ENCODE data around the gene NUP58. TPM values are rescaled to one million over a fixed set of nuclear protein-coding genes. Genes with fewer than 3 reads are reported as not detected.
A peak's percentile ranks its signal among the peaks of the same experiment; 100 is the strongest.

The NUP58 gene
- 55.5 and 72.1 TPM in 2 replicates for total RNA-seq (2014; rRNA removed; shearing (Covaris generic))

DNA sequence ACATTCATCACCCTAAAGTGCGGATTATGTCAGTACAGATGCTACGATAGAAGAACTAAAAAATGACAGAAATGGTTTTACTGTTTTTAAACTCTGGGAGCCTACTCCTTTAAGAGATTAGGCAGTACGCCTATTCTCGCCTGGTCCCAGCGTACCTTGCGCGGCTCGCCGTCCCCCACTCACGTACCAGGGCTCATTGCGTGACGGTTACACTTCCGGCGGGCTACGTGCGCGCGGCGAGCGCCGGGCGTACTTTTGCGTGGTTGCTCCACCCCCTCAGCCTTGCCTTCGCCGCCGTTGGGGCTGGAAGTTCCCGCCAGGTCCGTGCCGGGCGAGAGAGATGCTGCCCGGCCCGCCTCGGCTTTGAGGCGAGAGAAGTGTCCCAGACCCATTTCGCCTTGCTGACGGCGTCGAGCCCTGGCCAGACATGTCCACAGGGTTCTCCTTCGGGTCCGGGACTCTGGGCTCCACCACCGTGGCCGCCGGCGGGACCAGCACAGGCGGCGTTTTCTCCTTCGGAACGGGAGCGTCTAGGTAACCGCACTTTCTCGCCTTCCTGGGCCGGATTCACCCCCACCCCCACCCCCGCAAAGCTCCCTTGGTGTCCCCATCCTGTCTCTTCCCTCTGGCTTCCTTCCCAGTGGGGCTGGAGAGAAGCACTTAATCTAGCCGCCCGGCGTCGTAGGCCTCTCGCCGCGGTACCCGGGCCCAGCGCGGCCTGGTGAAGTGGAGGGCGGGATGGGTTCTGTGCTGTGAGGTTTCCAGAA is at the start of gene NUP58:
NUP58 (plus strand) TSS at position 279 of the 767 bp plus-strand sequence; CDS start at position 428, 149 bp downstream.
- DNase-seq (ENCODE audit: low read depth): peak; percentile 91

- no peak for DNase-seq (ENCODE audit: low read depth)
Measured at GRCh38 chr13:25252225-25252624, 49.2 kb upstream of the NUP58 start.

GRCh38 chr13:25252752-25253151 is 48.7 kb upstream of the NUP58 start:
- DNase-seq (ENCODE audit: low read depth): no peak

DNA sequence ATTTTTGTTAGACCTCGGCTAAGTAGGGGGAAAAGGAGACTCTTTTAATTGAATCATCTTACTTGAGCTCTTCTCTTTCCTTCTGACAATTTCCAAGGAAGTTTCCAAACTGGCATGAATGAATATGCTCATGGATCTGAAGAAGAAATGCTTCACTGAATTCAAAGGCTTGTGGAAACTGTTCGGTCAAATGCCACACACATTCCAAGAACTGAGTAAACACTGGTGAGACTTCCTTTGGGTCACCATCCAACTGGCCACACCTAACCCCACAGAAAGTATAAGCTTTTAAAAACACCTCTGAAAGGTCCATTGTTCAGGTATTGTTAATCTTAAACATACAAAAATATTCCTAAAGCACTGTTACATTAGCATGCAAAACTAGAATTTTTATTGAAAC is 47.7 kb upstream of the NUP58 start:
- no peak for DNase-seq (ENCODE audit: low read depth)

GRCh38 chr13:25262261-25262660 is 39.2 kb upstream of the NUP58 start:
- DNase-seq (ENCODE audit: low read depth): no peak

DNA sequence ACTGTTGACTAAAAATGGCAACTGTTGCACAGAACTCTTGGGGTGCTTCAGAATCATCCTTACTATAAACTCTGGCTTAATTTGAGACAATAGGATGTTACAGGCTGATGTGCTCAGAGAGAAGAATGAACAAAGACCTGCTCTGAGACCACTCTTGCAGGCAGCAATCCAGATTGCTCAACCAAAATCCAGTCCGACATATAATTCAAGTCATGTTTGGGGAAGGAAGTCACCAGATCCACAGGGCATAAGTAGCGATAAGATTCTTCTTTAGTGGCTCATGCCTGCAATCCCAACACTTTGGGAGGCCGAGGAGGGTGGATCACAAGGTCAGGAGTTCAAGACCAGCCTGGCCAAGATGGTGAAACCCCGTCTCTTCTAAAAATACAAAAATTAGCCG is 34.7 kb upstream of the NUP58 start:
- DNase-seq (ENCODE audit: low read depth): no peak

DNA sequence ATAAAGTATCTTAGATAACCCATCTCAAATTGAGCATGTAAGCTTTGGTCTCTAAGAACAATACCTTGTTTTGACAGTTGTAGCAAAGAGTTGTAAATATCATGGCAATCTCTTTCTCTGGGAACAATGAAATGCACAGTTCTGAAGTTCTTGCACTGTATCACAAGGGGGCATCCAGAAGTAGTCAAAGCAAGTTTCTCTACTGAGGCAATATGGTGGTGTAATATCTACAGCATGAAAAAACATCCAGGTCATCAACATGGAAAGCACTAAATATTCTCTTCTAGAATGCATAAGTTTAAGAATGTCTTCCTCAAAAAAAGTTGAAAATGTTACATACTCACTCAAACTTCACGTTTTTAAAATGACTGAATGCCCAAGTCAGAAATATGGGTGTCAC is 33.7 kb upstream of the NUP58 start:
- DNase-seq (ENCODE audit: low read depth): no peak

DNA sequence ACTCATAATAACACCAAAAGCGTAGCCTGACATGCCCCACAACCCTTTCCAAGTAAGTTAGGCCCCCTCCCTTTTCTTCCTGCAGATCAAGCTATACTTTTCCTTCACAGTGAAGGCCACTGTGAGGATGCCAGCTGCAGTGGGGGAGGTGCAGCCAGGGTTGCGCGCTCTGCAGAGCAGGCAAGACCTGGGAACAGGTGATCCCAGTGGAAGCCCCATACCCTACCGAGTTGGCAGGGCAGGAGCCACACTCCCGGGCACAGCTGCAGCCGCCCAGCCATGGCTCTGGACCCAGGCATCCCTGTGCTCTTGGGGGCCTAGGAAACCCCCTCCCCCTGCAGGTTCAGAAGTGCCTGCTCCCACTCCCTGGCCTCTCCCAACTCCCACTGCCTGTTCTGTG is 32.9 kb upstream of the NUP58 start:
- DNase-seq (ENCODE audit: low read depth): no peak

DNA sequence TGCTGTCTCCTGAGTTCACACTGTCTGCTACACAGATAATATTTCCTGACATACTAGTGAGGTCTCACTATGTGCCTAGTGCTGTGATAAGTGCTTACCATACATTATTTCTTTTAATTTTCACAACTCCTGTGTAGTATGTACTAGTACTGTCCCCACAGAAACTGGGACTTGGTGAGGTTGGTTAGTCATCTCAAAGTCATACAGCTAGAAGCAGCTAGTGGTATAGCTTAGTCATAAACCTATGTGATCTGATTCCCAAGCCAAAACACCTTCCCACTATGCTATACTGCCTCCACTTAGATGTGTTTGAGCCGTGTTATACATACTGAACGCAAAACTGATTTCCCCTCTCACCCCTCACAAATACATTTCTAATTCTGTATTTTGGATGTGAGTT is 24.7 kb upstream of the NUP58 start:
- peak; percentile 38 for DNase-seq (ENCODE audit: low read depth)

- DNase-seq (ENCODE audit: low read depth): no peak
Measured at GRCh38 chr13:25280396-25280795, 21.0 kb upstream of the NUP58 start.

DNA sequence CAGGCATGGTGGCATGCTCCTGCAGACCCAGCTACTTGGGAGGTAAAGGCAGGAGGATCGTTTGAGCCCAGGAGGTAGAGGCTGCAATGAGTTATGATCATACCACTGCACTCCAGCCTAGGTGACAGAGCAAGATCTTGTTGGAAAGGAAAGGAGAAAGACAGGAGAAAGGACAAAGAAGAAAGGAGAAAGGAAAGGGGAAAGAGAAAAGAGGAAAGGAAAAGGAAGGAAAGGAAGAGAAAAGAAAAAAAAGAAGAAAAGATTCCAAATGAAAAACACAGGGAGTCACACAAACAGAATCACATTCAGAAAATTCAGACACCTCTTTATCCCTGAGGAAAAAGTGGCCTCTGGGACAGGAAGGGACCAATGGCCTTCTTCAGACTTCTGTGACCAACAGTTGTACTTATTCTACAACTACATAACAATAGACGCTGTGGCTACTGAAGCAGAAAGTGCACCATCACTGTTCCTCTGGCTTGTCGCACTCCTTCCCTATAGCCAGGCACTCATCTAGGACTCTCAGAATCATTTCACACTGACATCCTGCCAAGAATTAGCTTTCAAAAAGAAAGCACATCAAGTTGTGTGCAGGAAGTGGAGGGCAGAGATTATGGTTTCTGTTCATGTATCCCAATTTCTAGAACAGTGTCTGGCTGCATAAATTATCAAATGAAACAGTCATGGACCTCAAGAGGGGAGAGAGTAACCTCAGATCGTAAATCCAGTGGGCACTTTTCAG is 20.1 kb upstream of the NUP58 start:
- peak; percentile 26 for DNase-seq (ENCODE audit: low read depth)

GRCh38 chr13:25281935-25282332 is 19.5 kb upstream of the NUP58 start:
- no peak for DNase-seq (ENCODE audit: low read depth)

- peak; percentile 60 for DNase-seq (ENCODE audit: low read depth)
Measured at GRCh38 chr13:25286308-25286968, 15.0 kb upstream of the NUP58 start.

DNA sequence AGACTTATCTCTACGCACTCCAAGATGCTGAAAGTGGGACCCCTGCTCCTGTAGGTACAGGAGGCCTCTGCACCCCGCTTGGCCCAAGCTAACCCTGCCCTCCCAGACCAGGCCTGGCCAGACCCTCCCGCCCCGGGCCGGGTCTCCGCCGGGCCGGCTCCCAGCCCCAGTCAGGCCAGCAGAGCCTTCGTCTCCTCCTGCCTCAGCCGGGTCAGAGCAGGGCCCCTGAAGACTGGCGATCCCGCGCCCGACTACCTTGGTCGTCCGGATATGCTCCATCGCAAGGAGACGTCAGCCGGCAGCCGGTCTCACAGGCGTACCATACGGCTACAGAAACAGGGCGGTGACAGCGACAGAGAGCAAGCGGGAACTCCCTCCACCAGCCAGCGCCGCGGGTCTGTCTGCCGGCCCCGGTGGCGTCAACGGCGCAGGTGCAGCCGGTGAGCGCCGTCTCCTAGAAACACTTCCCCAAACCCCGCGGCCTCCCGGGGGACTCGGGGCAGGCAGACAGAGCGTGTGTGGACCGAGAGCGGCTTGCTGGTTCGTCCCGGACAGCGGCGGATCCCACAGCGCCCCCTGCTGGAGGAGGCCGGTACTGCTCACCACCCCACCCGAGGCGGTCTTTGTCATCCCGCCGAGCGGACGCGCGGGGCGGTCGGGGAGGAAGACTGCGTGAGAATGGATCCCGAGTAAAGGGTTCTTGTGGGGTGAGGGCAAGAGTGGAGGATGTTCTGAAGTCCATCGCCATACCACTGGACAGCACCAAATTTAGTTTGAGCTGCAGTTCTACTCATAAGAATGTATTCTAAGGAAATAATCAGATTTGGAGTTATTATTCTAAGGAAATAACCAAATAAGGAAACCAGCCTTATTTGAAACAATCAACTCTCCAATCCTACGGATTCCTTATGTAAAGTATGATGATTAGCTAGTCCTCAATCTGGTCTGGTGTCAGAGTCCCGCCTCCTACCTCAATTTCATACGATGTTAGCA is 14.2 kb upstream of the NUP58 start, which contains the start of gene MTMR6:
MTMR6 (minus strand) TSS at position 520 of the 993 bp plus-strand sequence; CDS start at position 279, 241 bp downstream.
- DNase-seq (ENCODE audit: low read depth): peak; percentile 77

- DNase-seq (ENCODE audit: low read depth): no peak
Measured at GRCh38 chr13:25288966-25289365, 12.5 kb upstream of the NUP58 start.

DNA sequence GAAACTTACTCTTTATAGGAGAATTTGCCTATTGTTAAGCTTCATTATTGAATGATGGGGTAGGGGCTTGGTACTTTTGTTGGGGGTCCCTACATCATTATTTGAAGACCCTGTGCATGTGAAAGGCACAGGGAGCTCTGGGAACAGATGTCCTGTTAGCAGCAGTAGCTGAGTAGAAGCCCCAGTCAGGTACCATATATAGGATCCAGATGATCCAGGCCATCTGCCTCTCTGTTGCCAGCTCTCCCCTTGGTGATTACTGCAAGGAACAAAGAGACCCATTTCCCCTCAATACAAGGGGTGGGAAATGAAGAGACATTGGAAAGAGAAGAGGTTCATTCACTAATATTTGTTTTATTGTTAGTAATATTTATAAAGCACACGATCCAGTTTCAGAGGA is 9.7 kb upstream of the NUP58 start:
- DNase-seq (ENCODE audit: low read depth): no peak

DNA sequence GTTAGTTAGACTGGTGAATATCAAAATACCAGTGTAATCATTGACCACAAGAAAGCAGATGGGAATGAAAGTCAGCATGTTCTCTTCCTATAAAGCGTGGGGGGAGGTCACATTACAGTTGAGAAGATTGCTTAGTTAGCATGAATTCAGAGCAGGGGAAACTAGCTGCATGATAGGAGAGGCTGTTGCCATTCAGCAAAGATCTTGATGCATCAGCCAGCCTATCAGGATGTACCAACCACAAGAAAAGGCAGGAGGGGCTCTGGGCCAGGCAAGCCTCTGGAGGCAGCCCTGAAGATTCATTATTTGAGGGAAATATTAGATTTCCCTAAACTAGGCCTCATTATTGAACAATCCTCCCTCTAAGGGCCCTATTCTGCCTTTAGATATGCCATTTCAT is 9.1 kb upstream of the NUP58 start:
- DNase-seq (ENCODE audit: low read depth): peak; percentile 10

DNA sequence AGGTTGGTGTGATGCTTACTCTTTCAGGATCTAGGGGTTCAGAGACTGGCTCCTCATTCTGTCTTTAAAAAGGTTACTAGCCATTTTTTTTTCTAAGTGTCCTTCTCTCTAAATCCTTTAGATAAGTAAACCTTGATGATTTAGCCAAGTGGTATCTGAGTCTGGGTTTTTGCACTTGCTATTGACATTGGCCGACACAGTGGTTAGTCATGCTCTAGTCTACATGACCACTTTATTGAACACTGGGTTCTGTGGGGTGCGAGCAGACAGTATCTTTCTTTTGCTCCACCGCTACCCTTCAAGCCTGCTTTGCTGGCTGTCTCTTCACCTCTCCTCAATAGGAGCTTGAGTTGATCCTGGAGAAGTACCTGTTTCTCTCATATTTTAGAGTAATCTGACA is 6.2 kb upstream of the NUP58 start:
- DNase-seq (ENCODE audit: low read depth): no peak

- DNase-seq (ENCODE audit: low read depth): no peak
Measured at GRCh38 chr13:25295701-25296100, 5.7 kb upstream of the NUP58 start.

- DNase-seq (ENCODE audit: low read depth): no peak
Measured at GRCh38 chr13:25300861-25301346, 521 bp upstream of the NUP58 start.

GRCh38 chr13:25302121-25302520 is 696 bp downstream of the NUP58 start:
- DNase-seq (ENCODE audit: low read depth): no peak
